ENCODE measurements around the gene CRIP3. TPM values are rescaled to one million over a fixed set of nuclear protein-coding genes. Genes with fewer than 3 reads are reported as not detected.
"Not testable (repeated sequence)": the region's sequence is repeated elsewhere in the genome, so short reads cannot be mapped to it uniquely, and the experiment has no call there.

The CRIP3 gene
- total RNA-seq, 2 experiments from 2014 or later = 1.8 to 2.0 TPM

DNA sequence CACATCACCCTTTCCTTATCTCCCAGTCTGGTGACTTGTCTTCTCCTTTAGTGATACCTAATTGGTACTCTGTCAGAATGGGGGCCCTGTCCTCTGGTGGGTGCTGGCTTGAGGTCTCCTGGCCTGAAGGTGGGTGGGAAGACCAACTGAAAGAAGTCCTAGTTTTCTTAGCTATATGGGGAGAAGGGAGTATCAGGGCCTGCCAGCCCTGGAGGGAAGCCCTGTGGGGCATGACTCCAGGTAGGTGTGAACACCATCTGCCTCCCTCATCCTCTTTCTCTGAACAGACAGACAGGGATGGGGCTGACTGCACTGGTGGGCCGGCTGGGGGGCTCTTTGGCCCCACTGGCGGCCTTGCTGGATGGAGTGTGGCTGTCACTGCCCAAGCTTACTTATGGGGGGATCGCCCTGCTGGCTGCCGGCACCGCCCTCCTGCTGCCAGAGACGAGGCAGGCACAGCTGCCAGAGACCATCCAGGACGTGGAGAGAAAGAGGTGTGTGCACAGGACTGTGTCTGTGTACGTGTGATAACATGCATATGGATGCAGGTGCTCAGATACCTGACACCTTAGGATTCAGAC, 4.8 kb downstream of the CRIP3 start:
- ATAC-seq (ENCODE audit: poor library complexity) (no peak), DNase-seq (no peak)
- Mint-ChIP-seq H3K4me1 (ENCODE audit: low read depth) (peaks cover 2% of the 10 kb centered on the region), H3K27me3 (peaks cover 6% of the 10 kb centered on the region), H3K27ac (no peak overlapping the region), H3K36me3 (ENCODE audit: low read depth) (no peaks in the 10 kb centered on the region), H3K4me3 (no peak overlapping the region), H3K9me3 (no peaks in the 10 kb centered on the region)
- POLR2A ChIA-PET = no interaction called here
- CTCF ChIA-PET = no interaction called here
- Histone ChIP-seq H3K4me3 (ENCODE audit: low read length) (no peak overlapping the region), H3K27me3 (ENCODE audit: control insufficient read depth in 1 of 2, insufficient read depth in 2 of 2, low read length in 2 of 2) (no peaks in the 10 kb centered on the region), H3K9me3 (ENCODE audit: control insufficient read depth in 1 of 2, insufficient read depth in 1 of 2, low read length in 2 of 2) (no peaks in the 10 kb centered on the region), H3K36me3 (ENCODE audit: insufficient read depth, low read length) (no peaks in the 10 kb centered on the region), H3K4me1 (ENCODE audit: insufficient read depth, low read length) (peaks cover 11% of the 10 kb centered on the region), H3K27ac (ENCODE audit: low read depth in 1 of 2, low read length in 2 of 2) (no peak overlapping the region)
- intact Hi-C loops (cut with DNase I, micrococcal nuclease) = no loop called here
- TF ChIP-seq, protein P1, sequence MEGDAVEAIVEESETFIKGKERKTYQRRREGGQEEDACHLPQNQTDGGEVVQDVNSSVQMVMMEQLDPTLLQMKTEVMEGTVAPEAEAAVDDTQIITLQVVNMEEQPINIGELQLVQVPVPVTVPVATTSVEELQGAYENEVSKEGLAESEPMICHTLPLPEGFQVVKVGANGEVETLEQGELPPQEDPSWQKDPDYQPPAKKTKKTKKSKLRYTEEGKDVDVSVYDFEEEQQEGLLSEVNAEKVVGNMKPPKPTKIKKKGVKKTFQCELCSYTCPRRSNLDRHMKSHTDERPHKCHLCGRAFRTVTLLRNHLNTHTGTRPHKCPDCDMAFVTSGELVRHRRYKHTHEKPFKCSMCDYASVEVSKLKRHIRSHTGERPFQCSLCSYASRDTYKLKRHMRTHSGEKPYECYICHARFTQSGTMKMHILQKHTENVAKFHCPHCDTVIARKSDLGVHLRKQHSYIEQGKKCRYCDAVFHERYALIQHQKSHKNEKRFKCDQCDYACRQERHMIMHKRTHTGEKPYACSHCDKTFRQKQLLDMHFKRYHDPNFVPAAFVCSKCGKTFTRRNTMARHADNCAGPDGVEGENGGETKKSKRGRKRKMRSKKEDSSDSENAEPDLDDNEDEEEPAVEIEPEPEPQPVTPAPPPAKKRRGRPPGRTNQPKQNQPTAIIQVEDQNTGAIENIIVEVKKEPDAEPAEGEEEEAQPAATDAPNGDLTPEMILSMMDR (IDR thresholded peaks at IDR 0.05) = no peak

DNA sequence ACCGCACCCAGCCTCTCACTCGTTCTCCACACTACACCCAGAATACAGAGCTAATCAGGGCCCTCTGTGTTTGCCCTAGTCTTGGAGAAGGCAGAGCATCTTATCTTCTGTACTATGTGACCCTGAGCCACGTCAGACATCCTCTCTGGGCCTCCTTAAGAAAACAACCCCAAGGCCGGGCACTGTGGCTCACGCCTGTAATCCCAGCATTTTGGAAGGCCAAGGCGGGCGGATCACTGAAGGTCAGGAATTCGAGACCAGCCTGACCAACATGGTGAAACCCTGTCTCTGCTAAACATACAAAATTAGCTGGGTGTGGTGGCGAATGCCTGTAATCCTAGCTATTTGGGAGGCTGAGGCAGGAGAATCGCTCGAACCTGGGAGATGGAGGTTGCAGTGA, 5.6 kb downstream of the CRIP3 start:
- H3K27me3 ChIP-seq (ENCODE audit: control insufficient read depth in 1 of 2, insufficient read depth in 2 of 2, low read length in 2 of 2); H3K36me3 Mint-ChIP-seq (ENCODE audit: low read depth); DNase-seq; H3K4me1 Mint-ChIP-seq (ENCODE audit: low read depth); H3K4me3 Mint-ChIP-seq; H3K4me1 ChIP-seq (ENCODE audit: insufficient read depth, low read length); ATAC-seq (ENCODE audit: poor library complexity); H3K4me3 ChIP-seq (ENCODE audit: low read length); H3K36me3 ChIP-seq (ENCODE audit: insufficient read depth, low read length); H3K9me3 ChIP-seq (ENCODE audit: control insufficient read depth in 1 of 2, insufficient read depth in 1 of 2, low read length in 2 of 2); H3K27me3 Mint-ChIP-seq; intact Hi-C loops (cut with DNase I, micrococcal nuclease); H3K9me3 Mint-ChIP-seq; H3K27ac Mint-ChIP-seq; CTCF ChIA-PET; H3K27ac ChIP-seq (ENCODE audit: low read depth in 1 of 2, low read length in 2 of 2); POLR2A ChIA-PET: not testable (repeated sequence)

GRCh38 chr6:43302126-43302525, 6.5 kb downstream of the CRIP3 start:
- no peaks in the 10 kb centered on the region for H3K4me1 Mint-ChIP-seq (ENCODE audit: low read depth)
- DNase-seq (no peak), ATAC-seq (ENCODE audit: poor library complexity) (no peak)
- Histone ChIP-seq H3K4me3 (ENCODE audit: low read length) (no peak overlapping the region), H3K27me3 (ENCODE audit: control insufficient read depth in 1 of 2, insufficient read depth in 2 of 2, low read length in 2 of 2) (peaks cover 0 to 5% of the 10 kb centered on the region in 2 experiments), H3K36me3 (ENCODE audit: insufficient read depth, low read length) (no peaks in the 10 kb centered on the region), H3K9me3 (ENCODE audit: control insufficient read depth in 1 of 2, insufficient read depth in 1 of 2, low read length in 2 of 2) (no peaks in the 10 kb centered on the region), H3K27ac (ENCODE audit: low read depth in 1 of 2, low read length in 2 of 2) (no peak overlapping the region), H3K4me1 (ENCODE audit: insufficient read depth, low read length) (no peaks in the 10 kb centered on the region)
- TF ChIP-seq, protein P1 (IDR thresholded peaks at IDR 0.05) = no peak
- H3K36me3 Mint-ChIP-seq (ENCODE audit: low read depth) = no peaks in the 10 kb centered on the region
- H3K27ac Mint-ChIP-seq = no peak overlapping the region
- CTCF ChIA-PET = no interaction called here
- H3K27me3 Mint-ChIP-seq = peaks cover 8% of the 10 kb centered on the region
- POLR2A ChIA-PET = no interaction called here
- intact Hi-C loops (cut with DNase I, micrococcal nuclease) = no loop called here
- no peaks in the 10 kb centered on the region for H3K9me3 Mint-ChIP-seq
- H3K4me3 Mint-ChIP-seq = no peak overlapping the region

All from CD4-positive, alpha-beta T cell (primary cell).